ENCODE results near the gene KRTAP12-1.
"Not testable (repeated sequence)": the region's sequence is repeated elsewhere in the genome, so short reads cannot be mapped to it uniquely, and the experiment has no call there.

KRTAP12-1 gene

DNA sequence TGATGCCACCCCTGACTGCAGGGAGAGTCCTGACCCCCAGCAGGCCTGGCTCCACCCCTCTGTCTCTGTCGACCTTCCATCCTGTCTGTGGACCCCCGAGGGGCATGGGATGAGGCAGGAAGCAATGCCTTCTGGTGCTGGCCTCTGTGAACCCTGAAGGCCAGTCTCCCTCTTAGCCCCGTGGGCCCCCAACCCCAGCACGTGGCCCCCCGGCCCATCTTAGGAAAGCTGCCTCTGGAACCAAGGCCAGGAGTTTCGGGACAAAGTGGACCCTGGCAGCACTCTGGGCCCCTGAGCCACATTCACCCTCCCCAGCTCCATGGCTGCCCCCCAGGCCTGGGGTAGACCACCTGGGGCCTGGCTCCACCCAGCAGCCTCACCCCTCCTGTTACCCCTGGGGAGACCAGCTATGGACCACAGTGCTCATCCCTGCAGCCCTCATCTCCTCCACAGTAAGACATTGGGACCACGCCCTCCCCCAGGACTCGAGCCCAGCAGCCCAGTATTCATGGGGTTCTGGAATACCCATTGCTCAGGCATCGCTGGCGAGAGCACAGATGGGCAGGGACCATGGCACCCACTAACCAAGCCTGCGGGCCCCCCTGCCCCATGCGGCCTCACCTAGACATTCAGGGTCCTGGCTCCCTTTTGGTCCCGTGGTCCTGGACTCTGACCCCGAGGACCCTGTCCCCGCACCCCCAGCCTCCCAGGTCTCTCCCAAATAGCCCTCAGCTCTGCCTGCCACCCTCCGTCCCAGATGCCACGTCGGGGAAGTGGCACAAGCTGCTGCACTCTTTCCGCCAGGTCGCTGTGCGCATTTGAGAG, 43.2 kb downstream of the KRTAP12-1 start:
- DNase-seq, result not testable (repeated sequence)

DNA sequence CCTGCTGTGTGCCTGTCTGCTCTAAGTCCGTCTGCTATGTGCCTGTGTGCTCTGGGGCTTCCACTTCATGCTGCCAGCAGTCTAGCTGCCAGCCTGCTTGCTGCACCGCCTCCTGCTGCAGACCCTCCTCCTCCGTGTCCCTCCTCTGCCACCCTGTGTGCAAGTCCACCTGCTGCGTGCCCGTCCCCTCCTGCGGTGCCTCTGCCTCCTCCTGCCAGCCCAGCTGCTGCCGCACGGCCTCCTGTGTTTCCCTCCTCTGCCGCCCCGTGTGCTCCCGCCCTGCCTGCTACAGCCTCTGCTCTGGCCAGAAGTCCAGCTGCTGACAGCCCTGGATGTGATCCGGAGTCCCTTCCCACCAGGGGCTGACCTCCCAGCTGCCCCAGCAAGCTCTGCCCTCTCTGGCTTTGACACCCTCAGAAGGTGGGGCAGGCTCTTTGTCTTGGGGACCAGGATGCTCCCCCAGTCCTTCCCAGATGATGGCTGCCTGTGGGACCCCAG, 44.1 kb downstream of the KRTAP12-1 start:
- not testable (repeated sequence) for DNase-seq

DNA sequence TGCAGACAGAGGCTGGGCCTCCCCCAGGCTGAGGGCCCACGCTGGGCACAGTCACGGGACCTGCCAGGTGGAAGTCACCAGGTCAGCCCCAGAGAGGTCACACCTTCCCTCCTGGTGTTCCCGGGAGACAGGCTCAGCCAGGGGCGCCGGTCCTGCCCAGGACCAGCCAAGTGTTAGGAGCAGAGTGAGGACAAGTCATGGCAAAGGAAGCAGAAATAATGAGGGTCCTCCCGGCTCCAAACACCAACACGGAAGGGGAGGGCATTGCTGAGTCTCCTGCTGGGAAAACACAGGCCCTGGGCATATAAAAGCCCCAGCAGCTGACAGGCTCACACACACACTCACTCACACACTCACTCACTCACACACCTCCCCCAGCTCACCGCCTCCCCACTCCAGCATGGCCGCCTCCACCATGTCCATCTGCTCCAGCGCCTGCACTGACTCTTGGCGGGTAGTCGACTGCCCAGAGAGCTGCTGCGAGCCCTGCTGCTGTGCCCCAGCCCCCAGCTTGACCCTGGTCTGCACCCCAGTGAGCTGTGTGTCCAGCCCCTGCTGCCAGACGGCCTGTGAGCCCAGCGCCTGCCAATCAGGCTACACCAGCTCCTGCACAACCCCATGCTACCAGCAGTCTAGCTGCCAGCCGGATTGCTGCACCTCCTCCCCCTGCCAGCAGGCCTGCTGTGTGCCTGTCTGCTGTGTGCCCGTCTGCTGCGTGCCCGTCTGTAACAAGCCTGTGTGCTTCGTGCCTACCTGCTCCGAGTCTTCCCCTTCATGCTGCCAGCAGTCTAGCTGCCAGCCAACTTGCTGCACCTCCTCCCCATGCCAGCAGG, 44.7 kb downstream of the KRTAP12-1 start, which contains the start of gene KRTAP10-10:
Gene KRTAP10-10 (plus strand): TSS at position 339 of the 833 bp plus-strand sequence. CDS start 62 bp downstream, at position 401.
- DNase-seq, result no peak

DNA sequence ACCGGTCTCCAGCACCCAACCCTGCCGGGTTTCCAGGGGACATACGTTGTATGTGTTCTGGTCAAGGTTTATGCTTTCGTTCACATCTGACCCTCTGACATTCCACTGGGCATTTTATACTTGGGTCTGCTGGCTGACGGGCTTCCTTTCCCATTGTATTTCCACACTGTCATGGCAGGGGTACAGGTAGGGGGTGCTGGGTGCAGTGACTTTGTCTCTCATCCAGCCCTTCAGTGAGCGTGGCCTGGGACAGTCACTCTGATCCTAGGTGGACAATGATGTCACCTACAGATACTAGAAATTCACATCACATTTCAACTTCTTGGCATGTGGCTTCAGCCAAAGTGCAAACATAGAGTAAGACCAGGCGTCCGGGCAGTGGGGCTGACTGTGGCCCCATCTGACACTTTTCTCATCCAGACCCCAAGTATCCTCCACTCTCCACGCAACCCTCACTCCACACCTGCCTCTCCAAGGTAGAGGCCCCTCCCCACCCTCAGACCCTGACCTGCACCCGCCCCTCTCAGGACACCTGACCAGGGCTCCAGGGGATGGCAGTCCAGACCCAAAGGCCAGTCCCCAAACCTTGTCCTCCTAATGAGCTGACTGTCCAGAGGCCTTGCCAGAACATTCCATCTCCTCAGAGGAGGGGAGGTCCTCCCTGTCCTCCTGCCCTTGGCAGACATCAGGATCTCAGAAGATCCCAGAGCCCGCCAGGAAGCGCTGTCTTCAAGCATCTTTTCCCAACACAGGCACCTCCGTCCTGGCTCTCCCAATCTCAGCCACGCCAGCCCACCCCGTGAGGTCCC, 45.5 kb downstream of the KRTAP12-1 start:
- DNase-seq, result no peak

DNA sequence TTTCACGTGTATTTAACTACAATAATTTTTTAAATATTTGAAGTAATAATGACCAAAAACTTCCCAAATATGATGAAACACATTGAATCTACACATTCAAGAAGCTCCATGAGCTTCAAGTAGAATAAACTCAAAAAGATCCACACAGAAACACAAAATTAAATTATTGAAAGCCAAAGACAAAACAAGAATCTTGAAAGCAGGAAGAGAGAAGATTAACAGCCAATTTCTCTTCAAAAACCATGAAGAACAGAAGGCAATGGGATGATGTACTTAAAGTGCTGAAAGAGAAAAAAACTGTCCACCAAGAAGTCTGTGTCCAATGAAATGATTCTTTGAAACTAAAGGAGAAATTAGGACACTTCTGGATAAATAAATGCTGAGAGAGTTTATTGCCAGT, 49.9 kb downstream of the KRTAP12-1 start:
- DNase-seq, result no peak
